ENCODE data around the gene AGPS.

Gene AGPS

DNA sequence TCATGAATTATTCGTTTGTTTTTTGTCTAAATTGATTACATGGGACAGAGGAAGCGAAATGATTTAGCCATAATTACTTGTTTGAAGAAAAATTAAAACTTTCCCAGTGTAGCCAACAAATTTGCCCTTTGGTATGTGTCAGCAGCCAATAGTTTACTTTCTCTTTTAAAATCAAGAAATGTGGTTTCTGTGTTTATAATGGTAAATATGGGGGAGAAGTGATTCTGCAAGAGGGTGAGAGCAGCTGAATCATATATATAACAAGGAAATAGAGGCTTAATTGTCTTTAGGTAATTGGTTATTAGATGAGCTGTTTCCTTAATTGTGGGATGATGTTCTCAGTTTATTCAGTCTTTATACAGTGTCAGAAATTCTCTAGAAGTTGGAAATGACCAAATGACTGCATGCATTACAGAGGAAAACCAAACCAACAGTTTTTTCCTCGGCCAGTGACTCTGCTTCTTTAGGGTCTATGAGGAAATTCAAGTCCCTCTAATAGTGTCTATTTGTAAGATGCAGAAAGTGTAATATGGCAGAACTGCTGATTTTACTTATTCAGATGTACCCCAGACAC lies 132.9 kb downstream of the AGPS start:
- no peak for DNase-seq (ENCODE audit: low read depth in 2 of 2, low spot score in 1 of 2)

GRCh38 chr2:177528351-177528933 lies 135.9 kb downstream of the AGPS start:
- no peak for DNase-seq (ENCODE audit: low read depth in 2 of 2, low spot score in 1 of 2)

DNA sequence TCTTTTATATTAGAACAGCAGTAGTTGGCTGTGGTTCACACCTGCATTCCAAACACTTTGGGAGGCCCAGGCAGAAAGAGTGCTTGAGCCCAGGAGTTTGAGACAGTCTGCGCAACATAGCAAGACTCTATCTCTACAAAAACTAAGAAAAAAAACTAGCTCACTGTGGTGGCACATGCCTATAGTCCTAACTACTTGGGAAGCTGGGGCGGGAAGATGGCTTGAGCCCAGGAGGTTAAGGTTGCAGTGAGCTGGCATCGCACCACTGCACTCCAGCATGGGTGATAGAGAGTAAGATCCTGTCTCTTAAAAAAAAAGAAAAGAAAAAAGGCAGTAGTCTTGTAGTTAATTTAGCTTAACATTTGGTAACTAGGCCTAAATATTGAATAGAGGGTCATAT lies 136.6 kb downstream of the AGPS start:
- no peak for DNase-seq (ENCODE audit: low read depth in 2 of 2, low spot score in 1 of 2)

- DNase-seq (ENCODE audit: low read depth in 2 of 2, low spot score in 1 of 2) = no peak
Observed at GRCh38 chr2:177530561-177530960, 138.0 kb downstream of the AGPS start.

DNA sequence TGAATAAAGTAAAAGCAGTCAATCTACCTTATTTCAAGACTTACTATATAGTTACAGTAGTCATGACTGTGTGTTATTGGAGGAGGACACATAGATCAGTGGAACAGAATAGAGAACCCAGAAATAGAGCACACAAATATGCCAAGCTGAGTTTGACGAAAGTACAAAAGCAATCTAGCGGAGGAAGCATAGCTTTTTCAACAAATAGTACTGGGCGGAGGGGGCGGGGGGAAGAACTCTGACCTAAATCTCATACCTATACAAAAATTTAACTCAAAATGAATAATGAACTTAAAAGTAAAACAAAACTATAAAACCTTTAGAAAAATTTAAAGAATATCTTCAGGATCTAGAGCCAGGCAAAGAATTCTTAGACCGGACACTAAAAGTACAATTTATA lies 139.1 kb downstream of the AGPS start:
- DNase-seq (ENCODE audit: low read depth in 2 of 2, low spot score in 1 of 2) = no peak

DNA sequence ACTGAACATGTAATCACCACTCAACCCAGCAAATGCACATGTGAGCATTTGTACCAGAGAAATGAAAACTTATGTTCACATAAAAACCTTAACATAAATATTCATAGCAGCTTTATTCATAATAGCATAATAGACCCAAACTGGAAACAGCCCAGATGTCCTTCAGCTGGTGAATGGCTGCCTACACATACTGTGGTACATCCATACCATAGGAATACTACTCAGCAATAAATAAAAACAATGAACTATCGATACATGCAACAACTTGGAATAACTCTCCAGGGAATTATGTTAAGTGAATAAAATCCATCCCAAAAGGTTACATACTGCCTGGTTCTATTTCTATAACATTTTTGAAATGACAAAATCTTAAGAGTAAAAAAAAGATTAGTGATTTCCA lies 140.0 kb downstream of the AGPS start:
- no peak for DNase-seq (ENCODE audit: low read depth in 2 of 2, low spot score in 1 of 2)

DNA sequence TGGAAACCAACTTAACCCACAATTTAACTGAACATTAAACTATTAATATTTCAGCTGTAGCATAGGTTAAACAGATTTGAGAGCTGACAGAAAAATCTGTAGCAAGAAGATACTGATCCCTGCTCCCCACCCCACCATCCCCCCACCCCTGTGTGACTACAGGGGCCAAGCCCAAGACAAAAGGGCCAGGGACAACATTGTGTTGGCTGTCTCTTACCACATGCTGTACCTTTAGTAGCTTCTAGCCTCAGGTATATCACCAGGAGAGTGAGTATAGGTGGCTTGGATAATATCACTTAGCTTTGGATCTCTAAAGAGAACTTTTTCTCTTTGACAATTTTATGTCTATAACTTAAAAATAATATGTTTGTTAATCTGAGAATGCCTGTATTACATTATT lies 140.7 kb downstream of the AGPS start:
- no peak for DNase-seq (ENCODE audit: low read depth in 2 of 2, low spot score in 1 of 2)

GRCh38 chr2:177535000-177535399 lies 142.4 kb downstream of the AGPS start:
- DNase-seq (ENCODE audit: low read depth in 2 of 2, low spot score in 1 of 2) = no peak

- DNase-seq (ENCODE audit: low read depth in 2 of 2, low spot score in 1 of 2) = no peak
Observed at GRCh38 chr2:177535958-177536504, 143.5 kb downstream of the AGPS start.

GRCh38 chr2:177537213-177537612 lies 144.6 kb downstream of the AGPS start:
- no peak for DNase-seq (ENCODE audit: low read depth in 2 of 2, low spot score in 1 of 2)

- DNase-seq (ENCODE audit: low read depth in 2 of 2, low spot score in 1 of 2) = no peak
Observed at GRCh38 chr2:177537636-177538035, 145.1 kb downstream of the AGPS start.

- no peak for DNase-seq (ENCODE audit: low read depth in 2 of 2, low spot score in 1 of 2)
Observed at GRCh38 chr2:177538323-177538722, 145.8 kb downstream of the AGPS start.

DNA sequence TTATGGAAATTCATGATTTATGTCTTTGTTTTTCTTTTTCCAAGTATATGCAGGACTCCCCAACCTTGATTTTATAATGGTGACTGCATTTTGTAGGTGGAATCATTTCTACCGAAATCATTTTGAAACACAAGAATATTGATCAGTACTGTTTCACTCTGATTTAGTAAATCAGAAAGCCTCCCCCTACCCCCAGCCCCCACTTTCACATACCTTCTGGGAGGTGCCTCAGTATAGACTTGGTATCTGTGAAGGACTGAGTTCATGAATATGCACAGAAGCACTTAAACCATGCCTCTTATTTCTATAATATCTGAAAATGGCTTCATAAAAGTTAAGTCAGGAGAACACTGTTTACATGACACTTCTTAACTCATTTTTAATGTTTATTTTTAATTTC lies 147.7 kb downstream of the AGPS start:
- no peak for DNase-seq (ENCODE audit: low read depth in 2 of 2, low spot score in 1 of 2)

GRCh38 chr2:177541258-177541991 lies 148.9 kb downstream of the AGPS start:
- no peak for DNase-seq (ENCODE audit: low read depth in 2 of 2, low spot score in 1 of 2)

GRCh38 chr2:177542396-177542795 lies 149.8 kb downstream of the AGPS start:
- DNase-seq (ENCODE audit: low read depth in 2 of 2, low spot score in 1 of 2) = no peak

- no peak for DNase-seq (ENCODE audit: low read depth in 2 of 2, low spot score in 1 of 2)
Observed at GRCh38 chr2:177543007-177543760, 150.6 kb downstream of the AGPS start.

- no peak for DNase-seq (ENCODE audit: low read depth in 2 of 2, low spot score in 1 of 2)
Observed at GRCh38 chr2:177545143-177545542, 152.6 kb downstream of the AGPS start.

DNA sequence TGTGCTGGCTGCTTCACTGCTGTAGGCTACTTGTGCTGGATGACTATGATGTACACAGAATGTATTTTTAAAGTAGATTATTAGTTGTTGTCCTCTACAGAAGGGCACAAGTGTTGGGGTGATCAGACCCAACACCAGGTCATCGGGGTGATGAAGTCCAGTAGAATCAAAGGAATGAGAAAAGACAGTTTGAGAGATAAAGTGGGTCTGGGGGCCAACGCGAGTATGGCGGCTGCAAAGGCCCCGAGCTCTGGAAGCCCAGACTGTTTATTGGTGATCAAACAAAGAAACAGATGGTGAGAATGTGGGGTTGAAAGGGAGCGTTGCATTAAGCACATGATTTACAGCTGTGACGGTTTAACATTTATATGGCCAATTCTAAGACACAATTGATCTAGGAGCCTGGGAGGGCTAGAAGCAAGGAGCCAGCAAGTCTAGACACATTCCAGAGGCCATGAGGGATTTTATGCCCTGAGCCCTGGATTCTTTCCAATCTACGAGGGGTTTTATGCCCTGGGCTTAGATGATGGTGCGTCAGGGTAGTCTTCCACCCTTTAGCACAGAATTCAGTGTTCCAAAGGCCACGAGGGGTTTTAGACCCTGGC lies 153.5 kb downstream of the AGPS start:
- no peak for DNase-seq (ENCODE audit: low read depth in 2 of 2, low spot score in 1 of 2)

- DNase-seq (ENCODE audit: low read depth in 2 of 2, low spot score in 1 of 2) = no peak
Observed at GRCh38 chr2:177547122-177547521, 154.5 kb downstream of the AGPS start.

- DNase-seq (ENCODE audit: low read depth in 2 of 2, low spot score in 1 of 2) = no peak
Observed at GRCh38 chr2:177547772-177548171, 155.2 kb downstream of the AGPS start.

DNA sequence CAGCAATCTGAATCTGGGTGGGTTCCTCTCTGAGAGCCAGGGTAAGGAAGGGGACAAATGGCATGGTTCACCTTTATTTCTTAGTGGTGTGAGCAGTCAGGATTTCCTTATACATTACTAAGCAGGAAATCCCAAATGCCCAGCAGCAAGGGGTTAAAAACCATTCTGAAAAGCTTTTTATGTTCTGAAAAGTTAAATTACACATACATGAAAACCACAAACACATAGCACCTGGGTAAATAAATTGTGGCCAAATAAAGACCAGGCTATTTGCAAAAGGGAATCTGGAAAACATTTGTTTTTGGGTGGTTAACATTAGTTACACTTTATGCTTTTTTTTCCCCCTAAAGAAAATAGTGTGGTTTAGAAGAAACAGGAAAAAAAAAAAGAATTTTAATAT lies 156.1 kb downstream of the AGPS start:
- no peak for DNase-seq (ENCODE audit: low read depth in 2 of 2, low spot score in 1 of 2)
